ENCODE results near the gene MED14.

DNA sequence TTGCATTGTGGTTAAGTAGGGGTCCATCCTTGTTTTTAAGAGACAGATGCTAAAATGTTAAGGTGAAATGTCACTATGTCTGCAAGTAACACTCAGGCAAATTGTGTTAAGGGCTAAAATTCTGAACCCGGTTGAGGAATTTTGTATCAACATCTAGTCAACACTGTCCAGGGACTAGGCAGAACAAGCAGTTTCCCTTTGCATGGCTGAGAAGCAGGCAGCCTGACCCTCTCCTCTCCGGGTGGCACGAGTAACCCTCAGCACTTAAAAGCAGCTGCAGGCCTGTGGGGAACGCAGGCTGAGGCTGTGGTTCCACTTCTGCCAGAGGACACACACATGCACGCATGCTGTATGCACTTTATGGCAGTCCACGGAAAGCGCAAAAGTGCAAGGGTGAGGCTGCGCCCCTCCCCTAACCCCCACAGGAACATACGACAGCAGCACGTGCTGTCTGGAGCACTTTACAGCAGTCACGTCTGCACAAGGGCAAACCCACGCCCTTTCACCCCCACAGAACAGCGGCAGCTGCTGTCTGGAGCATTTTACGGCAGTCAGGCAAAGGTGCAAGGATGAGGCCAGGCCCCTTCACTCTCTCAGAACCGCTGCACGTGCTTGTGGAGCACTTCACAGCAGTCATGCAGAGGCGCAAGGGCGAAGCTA, 112.7 kb downstream of the MED14 start:
- no peak for TF ChIP-seq NFRKB (IDR thresholded peaks at IDR 0.05)
- no peak for TF ChIP-seq TARDBP (IDR thresholded peaks at IDR 0.05)
- TF ChIP-seq BHLHE40 (IDR thresholded peaks at IDR 0.05; ENCODE audit: borderline replicate concordance), result no peak
- TF ChIP-seq HDGF (IDR thresholded peaks at IDR 0.05; ENCODE audit: borderline replicate concordance), result no peak
- TF ChIP-seq ZNF384 (IDR thresholded peaks at IDR 0.05), result no peak

All from HEK293T (cell line).